ENCODE results near the gene SPATS2L. TPM values are rescaled to one million over a fixed set of nuclear protein-coding genes. Genes with fewer than 3 reads are reported as not detected.

The SPATS2L gene
- total RNA-seq, 1 donor from 2014 or later = 97.8 TPM

GRCh38 chr2:200262047-200262446 is 44.4 kb upstream of the SPATS2L start:
- no peak overlapping the region for H3K4me3 Mint-ChIP-seq
- H3K36me3 Mint-ChIP-seq = no peaks in the 10 kb centered on the region
- no peak for TF ChIP-seq CTCF (conservative IDR thresholded peaks at IDR 0.05)
- peaks cover 16% of the 10 kb centered on the region for H3K9me3 Mint-ChIP-seq
- peaks cover 9% of the 10 kb centered on the region for H3K4me1 Mint-ChIP-seq (ENCODE audit: unreplicated experiment)
- H3K27me3 Mint-ChIP-seq = no peaks in the 10 kb centered on the region
- no peak for DNase-seq (ENCODE audit: extremely low spot score, unreplicated experiment)
- no peak overlapping the region for H3K27ac Mint-ChIP-seq

GRCh38 chr2:200263279-200263678 is 43.2 kb upstream of the SPATS2L start:
- H3K27me3 Mint-ChIP-seq = no peaks in the 10 kb centered on the region
- no peaks in the 10 kb centered on the region for H3K36me3 Mint-ChIP-seq
- H3K27ac Mint-ChIP-seq = no peak overlapping the region
- H3K9me3 Mint-ChIP-seq = peaks cover 16% of the 10 kb centered on the region
- TF ChIP-seq CTCF (conservative IDR thresholded peaks at IDR 0.05) = no peak
- H3K4me3 Mint-ChIP-seq = no peak overlapping the region
- peaks cover 9% of the 10 kb centered on the region for H3K4me1 Mint-ChIP-seq (ENCODE audit: unreplicated experiment)
- no peak for DNase-seq (ENCODE audit: extremely low spot score, unreplicated experiment)

- no peaks in the 10 kb centered on the region for H3K27me3 Mint-ChIP-seq
- H3K27ac Mint-ChIP-seq = no peak overlapping the region
- H3K4me1 Mint-ChIP-seq (ENCODE audit: unreplicated experiment) = peaks cover 3% of the 10 kb centered on the region
- peaks cover 16% of the 10 kb centered on the region for H3K9me3 Mint-ChIP-seq
- H3K4me3 Mint-ChIP-seq = no peak overlapping the region
- no peak for DNase-seq (ENCODE audit: extremely low spot score, unreplicated experiment)
- no peak for TF ChIP-seq CTCF (conservative IDR thresholded peaks at IDR 0.05)
- no peaks in the 10 kb centered on the region for H3K36me3 Mint-ChIP-seq
Measured at GRCh38 chr2:200264631-200265030, 41.9 kb upstream of the SPATS2L start.

GRCh38 chr2:200266406-200266805 is 40.1 kb upstream of the SPATS2L start:
- no peaks in the 10 kb centered on the region for H3K27me3 Mint-ChIP-seq
- TF ChIP-seq CTCF (conservative IDR thresholded peaks at IDR 0.05) = no peak

GRCh38 chr2:200267350-200267749 is 39.1 kb upstream of the SPATS2L start:
- no peaks in the 10 kb centered on the region for H3K4me1 Mint-ChIP-seq (ENCODE audit: unreplicated experiment)

More at GRCh38 chr2:200266406-200266805, 40.1 kb upstream of the SPATS2L start:
- no peak overlapping the region for H3K4me3 Mint-ChIP-seq
- H3K27ac Mint-ChIP-seq = no peak overlapping the region
- H3K36me3 Mint-ChIP-seq = no peaks in the 10 kb centered on the region
- peaks cover 16% of the 10 kb centered on the region for H3K9me3 Mint-ChIP-seq
- DNase-seq (ENCODE audit: extremely low spot score, unreplicated experiment) = no peak
- H3K4me1 Mint-ChIP-seq (ENCODE audit: unreplicated experiment) = no peaks in the 10 kb centered on the region

More at GRCh38 chr2:200267350-200267749, 39.1 kb upstream of the SPATS2L start:
- no peak for TF ChIP-seq CTCF (conservative IDR thresholded peaks at IDR 0.05)
- Mint-ChIP-seq H3K9me3 (peaks cover 7% of the 10 kb centered on the region), H3K4me3 (no peak overlapping the region), H3K27me3 (no peaks in the 10 kb centered on the region), H3K36me3 (no peaks in the 10 kb centered on the region), H3K27ac (no peak overlapping the region)
- no peak for DNase-seq (ENCODE audit: extremely low spot score, unreplicated experiment)
